GM12875 (cell line): ENCODE measurements around the gene OOSP2.
"Not testable (repeated sequence)": the region's sequence is repeated elsewhere in the genome, so short reads cannot be mapped to it uniquely, and the experiment has no call there.

Experiments
- H3K4me3 ChIP-seq: one replicate; pipeline ENCODE4 v1.5.1; 2011; ENCODE audit warnings: low read depth, low read length, control low read depth
- TF ChIP-seq, protein P1 (sequence below): IDR thresholded peaks from 2 replicates; pipeline ENCODE4 v1.5.1; 2011; ENCODE audit warnings: low read depth, mild to moderate bottlenecking, control low read depth, inconsistent platforms, low read length, moderate library complexity, borderline replicate concordance; ENCODE audit not compliant: insufficient read depth

Gene OOSP2

GRCh38 chr11:60016881-60017280, 23.3 kb upstream of the OOSP2 start, which contains the start of gene OOSP4B:
TSS of gene OOSP4B (plus strand) at chr11:60017181.
- no peak within 1 kb of the TSS for H3K4me3 ChIP-seq
- TF ChIP-seq, protein P1, sequence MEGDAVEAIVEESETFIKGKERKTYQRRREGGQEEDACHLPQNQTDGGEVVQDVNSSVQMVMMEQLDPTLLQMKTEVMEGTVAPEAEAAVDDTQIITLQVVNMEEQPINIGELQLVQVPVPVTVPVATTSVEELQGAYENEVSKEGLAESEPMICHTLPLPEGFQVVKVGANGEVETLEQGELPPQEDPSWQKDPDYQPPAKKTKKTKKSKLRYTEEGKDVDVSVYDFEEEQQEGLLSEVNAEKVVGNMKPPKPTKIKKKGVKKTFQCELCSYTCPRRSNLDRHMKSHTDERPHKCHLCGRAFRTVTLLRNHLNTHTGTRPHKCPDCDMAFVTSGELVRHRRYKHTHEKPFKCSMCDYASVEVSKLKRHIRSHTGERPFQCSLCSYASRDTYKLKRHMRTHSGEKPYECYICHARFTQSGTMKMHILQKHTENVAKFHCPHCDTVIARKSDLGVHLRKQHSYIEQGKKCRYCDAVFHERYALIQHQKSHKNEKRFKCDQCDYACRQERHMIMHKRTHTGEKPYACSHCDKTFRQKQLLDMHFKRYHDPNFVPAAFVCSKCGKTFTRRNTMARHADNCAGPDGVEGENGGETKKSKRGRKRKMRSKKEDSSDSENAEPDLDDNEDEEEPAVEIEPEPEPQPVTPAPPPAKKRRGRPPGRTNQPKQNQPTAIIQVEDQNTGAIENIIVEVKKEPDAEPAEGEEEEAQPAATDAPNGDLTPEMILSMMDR, result no peak

- TF ChIP-seq, protein P1, result no peak
- no peak overlapping the region for H3K4me3 ChIP-seq
These were observed 22.2 kb upstream of the OOSP2 start for GRCh38 chr11:60018058-60018457.

DNA sequence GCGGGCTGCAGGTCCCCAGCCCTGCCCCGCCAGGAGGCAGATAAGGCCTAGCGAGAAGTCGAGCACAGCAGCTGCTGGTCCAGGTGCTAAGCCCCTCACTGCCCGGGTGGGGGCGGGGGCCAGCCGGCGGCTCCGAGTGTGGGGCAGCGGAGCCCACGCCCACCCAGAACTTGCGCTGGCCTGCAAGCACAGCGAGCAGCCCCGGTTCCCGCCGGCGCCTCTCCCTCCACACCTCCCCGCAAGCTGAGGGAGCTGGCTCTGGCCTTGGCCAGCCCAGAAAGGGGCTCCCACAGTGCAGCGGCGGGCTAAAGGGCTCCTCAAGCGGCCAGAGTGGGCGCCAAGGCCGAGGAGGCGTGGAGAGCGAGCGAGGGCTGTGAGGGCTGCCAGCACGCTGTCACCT, 19.8 kb upstream of the OOSP2 start:
- H3K4me3 ChIP-seq, result not testable (repeated sequence)

DNA sequence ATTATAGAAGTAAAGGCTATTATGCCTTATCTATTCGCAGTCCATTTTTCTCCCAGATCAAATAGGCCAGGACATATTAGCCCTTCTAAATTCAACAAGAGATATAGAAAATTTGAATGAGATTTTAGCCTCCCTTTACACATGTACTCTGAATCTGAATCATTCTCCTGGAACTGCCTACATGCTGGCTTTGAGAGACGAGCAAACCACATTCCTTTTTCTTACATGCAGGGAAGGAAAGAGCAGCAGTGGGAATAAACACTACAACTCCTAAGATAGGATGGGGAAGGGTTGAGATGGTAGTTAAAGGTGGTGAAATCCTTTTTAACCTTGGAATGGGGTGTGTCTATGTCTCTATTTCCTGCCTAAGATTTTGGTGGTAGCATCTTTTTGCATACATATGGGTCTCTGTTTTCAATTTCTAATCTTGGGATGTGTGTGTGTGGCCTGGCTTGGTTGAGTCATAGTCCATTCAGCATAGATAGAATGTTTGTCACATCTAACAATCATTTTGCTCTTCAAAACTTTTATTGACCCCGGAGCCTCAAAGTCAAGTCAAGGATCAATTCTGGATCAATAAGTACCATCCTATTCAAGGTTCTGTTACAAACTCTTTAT, 11.1 kb upstream of the OOSP2 start:
- TF ChIP-seq, protein P1, result no peak
- H3K4me3 ChIP-seq, result no peak overlapping the region

GRCh38 chr11:60050422-60050821, 10.2 kb downstream of the OOSP2 start:
- not testable (repeated sequence) for H3K4me3 ChIP-seq

DNA sequence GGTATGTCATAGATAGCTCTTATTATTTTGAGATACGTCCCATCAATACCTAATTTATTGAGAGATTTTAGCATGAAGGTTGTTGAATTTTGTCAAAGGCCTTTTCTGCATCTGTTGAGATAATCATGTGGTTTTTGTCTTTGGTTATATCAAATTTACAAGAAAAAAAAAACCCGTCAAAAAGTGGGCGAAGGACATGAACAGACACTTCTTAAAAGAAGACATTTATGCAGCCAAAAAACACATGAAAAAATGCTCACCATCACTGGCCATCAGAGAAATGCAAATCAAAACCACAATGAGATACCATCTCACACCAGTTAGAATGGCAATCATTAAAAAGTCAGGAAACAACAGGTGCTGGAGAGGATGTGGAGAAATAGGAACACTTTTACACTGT, 10.6 kb downstream of the OOSP2 start:
- H3K4me3 ChIP-seq, result not testable (repeated sequence)

GRCh38 chr11:60056349-60056969, 16.2 kb downstream of the OOSP2 start, which contains the start of gene MS4A3:
TSS of gene MS4A3 (plus strand) at chr11:60056665. CDS start at chr11:60061161, 4,496 bp downstream.
- TF ChIP-seq, protein P1, result no peak
- no peak within 1 kb of the TSS for H3K4me3 ChIP-seq

- TF ChIP-seq, protein P1, result no peak
- no peak overlapping the region for H3K4me3 ChIP-seq
These were observed 18.8 kb downstream of the OOSP2 start for GRCh38 chr11:60059052-60059451.
